ENCODE results near the gene ITGA4. TPM values are rescaled to one million over a fixed set of nuclear protein-coding genes. Genes with fewer than 3 reads are reported as not detected.

ITGA4 gene
- total RNA-seq, 1 experiment from 2014 or later = 2.7 TPM

DNA sequence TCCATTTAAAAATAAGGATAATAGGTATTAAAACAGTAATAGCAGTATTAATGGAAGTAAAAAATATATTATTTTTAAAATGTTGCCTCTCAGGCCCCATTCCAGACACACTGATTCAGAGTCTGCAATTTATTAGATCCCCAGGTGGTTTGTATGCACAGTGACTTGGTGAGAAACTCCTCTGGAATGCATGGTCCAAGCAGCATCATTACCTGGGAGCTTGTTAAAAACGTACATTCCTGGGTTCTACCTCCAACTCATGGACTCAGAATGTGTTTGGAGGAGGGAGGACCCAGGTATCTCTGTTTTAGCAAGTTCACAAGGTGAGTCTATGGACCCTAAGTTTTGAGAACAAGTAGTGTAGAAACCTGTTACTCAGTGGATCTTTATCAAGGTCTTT, 95.6 kb downstream of the ITGA4 start:
- POLR2A ChIA-PET = no interaction called here
- Mint-ChIP-seq H3K36me3 (no peaks in the 10 kb centered on the region), H3K4me3 (no peak overlapping the region), H3K4me1 (peaks cover 13% of the 10 kb centered on the region), H3K9me3 (no peaks in the 10 kb centered on the region), H3K27me3 (ENCODE audit: low read depth) (no peaks in the 10 kb centered on the region), H3K27ac (no peak overlapping the region)
- ATAC-seq = no peak
- CTCF ChIA-PET = no interaction called here
- TF ChIP-seq RELA (CRISPR knock-in tag; IDR thresholded peaks at IDR 0.05; ENCODE audit: borderline replicate concordance) (no peak), SMAD3 (CRISPR knock-in tag; IDR thresholded peaks at IDR 0.05; ENCODE audit: borderline replicate concordance) (no peak), USF2 (CRISPR knock-in tag; IDR thresholded peaks at IDR 0.05) (no peak), NR3C1 (CRISPR knock-in tag; conservative IDR thresholded peaks at IDR 0.05; ENCODE audit: low read depth) (no peak)
- TF ChIP-seq, protein P1, sequence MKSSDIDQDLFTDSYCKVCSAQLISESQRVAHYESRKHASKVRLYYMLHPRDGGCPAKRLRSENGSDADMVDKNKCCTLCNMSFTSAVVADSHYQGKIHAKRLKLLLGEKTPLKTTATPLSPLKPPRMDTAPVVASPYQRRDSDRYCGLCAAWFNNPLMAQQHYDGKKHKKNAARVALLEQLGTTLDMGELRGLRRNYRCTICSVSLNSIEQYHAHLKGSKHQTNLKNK (CRISPR knock-in tag; IDR thresholded peaks at IDR 0.05) = no peak
- TF ChIP-seq, protein P2, sequence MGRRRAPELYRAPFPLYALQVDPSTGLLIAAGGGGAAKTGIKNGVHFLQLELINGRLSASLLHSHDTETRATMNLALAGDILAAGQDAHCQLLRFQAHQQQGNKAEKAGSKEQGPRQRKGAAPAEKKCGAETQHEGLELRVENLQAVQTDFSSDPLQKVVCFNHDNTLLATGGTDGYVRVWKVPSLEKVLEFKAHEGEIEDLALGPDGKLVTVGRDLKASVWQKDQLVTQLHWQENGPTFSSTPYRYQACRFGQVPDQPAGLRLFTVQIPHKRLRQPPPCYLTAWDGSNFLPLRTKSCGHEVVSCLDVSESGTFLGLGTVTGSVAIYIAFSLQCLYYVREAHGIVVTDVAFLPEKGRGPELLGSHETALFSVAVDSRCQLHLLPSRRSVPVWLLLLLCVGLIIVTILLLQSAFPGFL (CRISPR knock-in tag; IDR thresholded peaks at IDR 0.05; ENCODE audit: borderline replicate concordance) = no peak
- DNase-seq (ENCODE audit: low spot score) = no peak

- Mint-ChIP-seq H3K36me3 (no peaks in the 10 kb centered on the region), H3K27ac (no peak overlapping the region), H3K4me1 (peaks cover 13% of the 10 kb centered on the region), H3K9me3 (no peaks in the 10 kb centered on the region), H3K27me3 (ENCODE audit: low read depth) (no peaks in the 10 kb centered on the region), H3K4me3 (no peak overlapping the region)
- no peak for DNase-seq (ENCODE audit: low spot score)
- CTCF ChIA-PET = no interaction called here
- POLR2A ChIA-PET = interaction anchor here (0.6 kb wide), 1 partner anchor 33 kb away, joined by 5 read pairs; no protein-coding TSS in a partner anchor
- TF ChIP-seq ZNF396 (CRISPR knock-in tag; IDR thresholded peaks at IDR 0.05; ENCODE audit: borderline replicate concordance) (no peak), NFE2L1 (CRISPR knock-in tag; IDR thresholded peaks at IDR 0.05) (no peak), CREM (CRISPR knock-in tag; IDR thresholded peaks at IDR 0.05) (no peak), MLX (CRISPR knock-in tag; IDR thresholded peaks at IDR 0.05) (no peak), ERG (CRISPR knock-in tag; IDR thresholded peaks at IDR 0.05) (no peak), TEAD1 (CRISPR knock-in tag; IDR thresholded peaks at IDR 0.05) (no peak), GTF2I (CRISPR knock-in tag; conservative IDR thresholded peaks at IDR 0.05) (no peak), ZBTB21 (CRISPR knock-in tag; IDR thresholded peaks at IDR 0.05; ENCODE audit: borderline replicate concordance) (no peak), ZNF219 (CRISPR knock-in tag; IDR thresholded peaks at IDR 0.05; ENCODE audit: borderline replicate concordance) (no peak), NR3C1 (CRISPR knock-in tag; conservative IDR thresholded peaks at IDR 0.05; ENCODE audit: low read depth) (no peak), ZNF425 (CRISPR knock-in tag; conservative IDR thresholded peaks at IDR 0.05) (no peak), FOXK1 (CRISPR knock-in tag; IDR thresholded peaks at IDR 0.05) (no peak)
- TF ChIP-seq, protein P3, sequence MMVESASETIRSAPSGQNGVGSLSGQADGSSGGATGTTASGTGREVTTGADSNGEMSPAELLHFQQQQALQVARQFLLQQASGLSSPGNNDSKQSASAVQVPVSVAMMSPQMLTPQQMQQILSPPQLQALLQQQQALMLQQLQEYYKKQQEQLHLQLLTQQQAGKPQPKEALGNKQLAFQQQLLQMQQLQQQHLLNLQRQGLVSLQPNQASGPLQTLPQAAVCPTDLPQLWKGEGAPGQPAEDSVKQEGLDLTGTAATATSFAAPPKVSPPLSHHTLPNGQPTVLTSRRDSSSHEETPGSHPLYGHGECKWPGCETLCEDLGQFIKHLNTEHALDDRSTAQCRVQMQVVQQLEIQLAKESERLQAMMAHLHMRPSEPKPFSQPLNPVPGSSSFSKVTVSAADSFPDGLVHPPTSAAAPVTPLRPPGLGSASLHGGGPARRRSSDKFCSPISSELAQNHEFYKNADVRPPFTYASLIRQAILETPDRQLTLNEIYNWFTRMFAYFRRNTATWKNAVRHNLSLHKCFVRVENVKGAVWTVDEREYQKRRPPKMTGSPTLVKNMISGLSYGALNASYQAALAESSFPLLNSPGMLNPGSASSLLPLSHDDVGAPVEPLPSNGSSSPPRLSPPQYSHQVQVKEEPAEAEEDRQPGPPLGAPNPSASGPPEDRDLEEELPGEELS (CRISPR knock-in tag; IDR thresholded peaks at IDR 0.05) = no peak
- TF ChIP-seq, protein P4, sequence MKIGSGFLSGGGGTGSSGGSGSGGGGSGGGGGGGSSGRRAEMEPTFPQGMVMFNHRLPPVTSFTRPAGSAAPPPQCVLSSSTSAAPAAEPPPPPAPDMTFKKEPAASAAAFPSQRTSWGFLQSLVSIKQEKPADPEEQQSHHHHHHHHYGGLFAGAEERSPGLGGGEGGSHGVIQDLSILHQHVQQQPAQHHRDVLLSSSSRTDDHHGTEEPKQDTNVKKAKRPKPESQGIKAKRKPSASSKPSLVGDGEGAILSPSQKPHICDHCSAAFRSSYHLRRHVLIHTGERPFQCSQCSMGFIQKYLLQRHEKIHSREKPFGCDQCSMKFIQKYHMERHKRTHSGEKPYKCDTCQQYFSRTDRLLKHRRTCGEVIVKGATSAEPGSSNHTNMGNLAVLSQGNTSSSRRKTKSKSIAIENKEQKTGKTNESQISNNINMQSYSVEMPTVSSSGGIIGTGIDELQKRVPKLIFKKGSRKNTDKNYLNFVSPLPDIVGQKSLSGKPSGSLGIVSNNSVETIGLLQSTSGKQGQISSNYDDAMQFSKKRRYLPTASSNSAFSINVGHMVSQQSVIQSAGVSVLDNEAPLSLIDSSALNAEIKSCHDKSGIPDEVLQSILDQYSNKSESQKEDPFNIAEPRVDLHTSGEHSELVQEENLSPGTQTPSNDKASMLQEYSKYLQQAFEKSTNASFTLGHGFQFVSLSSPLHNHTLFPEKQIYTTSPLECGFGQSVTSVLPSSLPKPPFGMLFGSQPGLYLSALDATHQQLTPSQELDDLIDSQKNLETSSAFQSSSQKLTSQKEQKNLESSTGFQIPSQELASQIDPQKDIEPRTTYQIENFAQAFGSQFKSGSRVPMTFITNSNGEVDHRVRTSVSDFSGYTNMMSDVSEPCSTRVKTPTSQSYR (CRISPR knock-in tag; IDR thresholded peaks at IDR 0.05) = no peak
- no peak for ATAC-seq
These were observed 96.1 kb downstream of the ITGA4 start for GRCh38 chr2:181553244-181553643.
